Naive B cell (primary cell): ENCODE data around the gene KDM4B. TPM values are rescaled to one million over a fixed set of nuclear protein-coding genes. Genes with fewer than 3 reads are reported as not detected.

Source experiments
- ATAC-seq, 2 donors: fragments of 150-1000 bp; cut with Tn5 transposase; 2 replicates each; pipeline ENCODE4 v1.10.0; 2021; ENCODE audit warnings: low read depth in 2 of 2, mild to moderate bottlenecking in 2 of 2, moderate library complexity in 2 of 2
- DNase-seq: peaks from one replicate; pipeline ENCODE4 v3.0.0; 2022
- H3K27ac Mint-ChIP-seq, 6 donors: one replicate each; pipeline ENCODE4 v1.8.0; 2020 to 2022; ENCODE audit warnings: mild to moderate bottlenecking in 6 of 6, mixed read lengths in 6 of 6, moderate library complexity in 5 of 6, inconsistent platforms in 2 of 6
- H3K27me3 Mint-ChIP-seq, 3 donors: one replicate each; pipeline ENCODE4 v1.8.0; 2021 to 2022; ENCODE audit warnings: mixed read lengths in 3 of 3, mild to moderate bottlenecking in 1 of 3
- H3K36me3 Mint-ChIP-seq, 2 donors: one replicate each; pipeline ENCODE4 v1.8.0; 2020 to 2022; ENCODE audit warnings: mixed read lengths in 2 of 2, inconsistent platforms in 1 of 2, mild to moderate bottlenecking in 1 of 2
- H3K4me1 Mint-ChIP-seq, 3 donors: one replicate each; pipeline ENCODE4 v1.8.0; 2020 to 2022; ENCODE audit warnings: mixed read lengths in 3 of 3, inconsistent platforms in 1 of 3, mild to moderate bottlenecking in 1 of 3, moderate library complexity in 1 of 3
- H3K4me3 Mint-ChIP-seq, 8 donors: one replicate each; pipeline ENCODE4 v1.8.0; 2020 to 2022; ENCODE audit warnings: mild to moderate bottlenecking in 8 of 8, mixed read lengths in 8 of 8, moderate library complexity in 8 of 8, inconsistent platforms in 2 of 8
- H3K9me3 Mint-ChIP-seq, 7 donors: one replicate each; pipeline ENCODE4 v1.8.0; 2020 to 2022; ENCODE audit warnings: mixed read lengths in 7 of 7, mild to moderate bottlenecking in 5 of 7, inconsistent platforms in 2 of 7, moderate library complexity in 1 of 7
- polyA plus RNA-seq, 6 donors: library from polyadenylated mRNA; unstranded; fragments of 300-500 nt; fragmentation: Illumina TruSeq; gene quantifications; one replicate each; pipeline ENCODE4 v1.2.3, GENCODE V29; 2021; ENCODE audit warnings: low read depth in 6 of 6

KDM4B gene
- polyA plus RNA-seq, 6 donors from 2014 or later = 17.9 to 94.1 (median 50.8) TPM

GRCh38 chr19:5166262-5166661 is 197.3 kb downstream of the KDM4B start:
- no peak overlapping the region for H3K4me3 Mint-ChIP-seq
- peaks cover 0 to 9% (median 0%) of the 10 kb centered on the region in 3 donors for H3K4me1 Mint-ChIP-seq
- H3K27me3 Mint-ChIP-seq = peaks cover 0 to 10% (median 0%) of the 10 kb centered on the region in 3 donors
- H3K27ac Mint-ChIP-seq = peak overlapping the region in 1 of 6 donors; percentile 67
- ATAC-seq (no peak), DNase-seq (no peak)
- H3K36me3 Mint-ChIP-seq = peaks cover 0 to 10% of the 10 kb centered on the region in 2 donors
- peaks cover 0 to 9% (median 3%) of the 10 kb centered on the region in 7 donors for H3K9me3 Mint-ChIP-seq

GRCh38 chr19:5170329-5170745 is 201.4 kb downstream of the KDM4B start:
- H3K27ac Mint-ChIP-seq = peak overlapping the region in 2 of 6 donors; percentile 69 to 83
- DNase-seq = no peak
- peaks cover 0 to 9% (median 0%) of the 10 kb centered on the region in 3 donors for H3K4me1 Mint-ChIP-seq
- peak; percentile 40 to 46 for ATAC-seq
- H3K4me3 Mint-ChIP-seq = no peak overlapping the region
- H3K36me3 Mint-ChIP-seq = peaks cover 0 to 10% of the 10 kb centered on the region in 2 donors
- peaks cover 0 to 9% (median 3%) of the 10 kb centered on the region in 7 donors for H3K9me3 Mint-ChIP-seq
- H3K27me3 Mint-ChIP-seq = peaks cover 0 to 10% (median 0%) of the 10 kb centered on the region in 3 donors

GRCh38 chr19:5171711-5172110 is 202.8 kb downstream of the KDM4B start:
- Mint-ChIP-seq H3K27ac (peak overlapping the region in 3 of 6 donors; percentile 11 to 54 (median 20)), H3K36me3 (peaks cover 0 to 10% of the 10 kb centered on the region in 2 donors), H3K9me3 (peaks cover 0 to 9% (median 3%) of the 10 kb centered on the region in 7 donors), H3K4me1 (peaks cover 0 to 9% (median under 1%) of the 10 kb centered on the region in 3 donors), H3K4me3 (no peak overlapping the region), H3K27me3 (peaks cover 0 to 10% (median 0%) of the 10 kb centered on the region in 3 donors)
- ATAC-seq (no peak), DNase-seq (no peak)

GRCh38 chr19:5172859-5173630 is 204.1 kb downstream of the KDM4B start:
- DNase-seq (no peak), ATAC-seq (no peak)
- H3K27me3 Mint-ChIP-seq = peaks cover 0 to 10% (median 0%) of the 10 kb centered on the region in 3 donors
- no peak overlapping the region for H3K4me3 Mint-ChIP-seq
- H3K4me1 Mint-ChIP-seq = peaks cover 0 to 9% (median 1%) of the 10 kb centered on the region in 3 donors
- peaks cover 0 to 9% (median 3%) of the 10 kb centered on the region in 7 donors for H3K9me3 Mint-ChIP-seq
- H3K27ac Mint-ChIP-seq = peak overlapping the region in 1 of 6 donors; percentile 72
- peaks cover 0 to 10% of the 10 kb centered on the region in 2 donors for H3K36me3 Mint-ChIP-seq

- Mint-ChIP-seq H3K4me3 (no peak overlapping the region), H3K36me3 (peaks cover 0 to 10% of the 10 kb centered on the region in 2 donors), H3K9me3 (peaks cover 0 to 9% (median 3%) of the 10 kb centered on the region in 7 donors), H3K27ac (no peak overlapping the region), H3K4me1 (peaks cover 0 to 9% (median 1%) of the 10 kb centered on the region in 3 donors), H3K27me3 (peaks cover 0 to 10% (median 0%) of the 10 kb centered on the region in 3 donors)
- no peak for ATAC-seq
- DNase-seq = no peak
Observed at GRCh38 chr19:5173993-5174392, 205.1 kb downstream of the KDM4B start.

GRCh38 chr19:5177745-5178450 is 209.0 kb downstream of the KDM4B start:
- no peak overlapping the region for H3K4me3 Mint-ChIP-seq
- no peaks in the 10 kb centered on the region for H3K9me3 Mint-ChIP-seq
- peaks cover 0 to 1% (median 0%) of the 10 kb centered on the region in 3 donors for H3K4me1 Mint-ChIP-seq
- H3K36me3 Mint-ChIP-seq = no peaks in the 10 kb centered on the region
- peak overlapping the region in 1 of 6 donors; percentile 59 for H3K27ac Mint-ChIP-seq
- DNase-seq (no peak), ATAC-seq (no peak)
- H3K27me3 Mint-ChIP-seq = no peaks in the 10 kb centered on the region

- H3K27ac Mint-ChIP-seq = peak overlapping the region in 1 of 6 donors; percentile 24
- no peaks in the 10 kb centered on the region for H3K36me3 Mint-ChIP-seq
- H3K4me3 Mint-ChIP-seq = no peak overlapping the region
Observed at GRCh38 chr19:5178841-5179240, 209.9 kb downstream of the KDM4B start.

GRCh38 chr19:5179256-5179655 is 210.3 kb downstream of the KDM4B start:
- DNase-seq (no peak), ATAC-seq (no peak)
- no peaks in the 10 kb centered on the region for H3K36me3 Mint-ChIP-seq
- peak overlapping the region in 1 of 6 donors; percentile 24 for H3K27ac Mint-ChIP-seq
- H3K4me1 Mint-ChIP-seq = peaks cover 0 to 1% (median 0%) of the 10 kb centered on the region in 3 donors
- no peaks in the 10 kb centered on the region for H3K27me3 Mint-ChIP-seq
- H3K4me3 Mint-ChIP-seq = no peak overlapping the region
- no peaks in the 10 kb centered on the region for H3K9me3 Mint-ChIP-seq

More at GRCh38 chr19:5178841-5179240, 209.9 kb downstream of the KDM4B start:
- peaks cover 0 to 1% (median 0%) of the 10 kb centered on the region in 3 donors for H3K4me1 Mint-ChIP-seq
- DNase-seq (no peak), ATAC-seq (no peak)
- no peaks in the 10 kb centered on the region for H3K9me3 Mint-ChIP-seq
- H3K27me3 Mint-ChIP-seq = no peaks in the 10 kb centered on the region

GRCh38 chr19:5181329-5181728 is 212.4 kb downstream of the KDM4B start:
- Mint-ChIP-seq H3K27ac (no peak overlapping the region), H3K9me3 (no peaks in the 10 kb centered on the region), H3K27me3 (peaks cover 0 to 4% (median 0%) of the 10 kb centered on the region in 3 donors), H3K4me1 (peaks cover 0 to 1% (median 0%) of the 10 kb centered on the region in 3 donors), H3K36me3 (no peaks in the 10 kb centered on the region), H3K4me3 (no peak overlapping the region)
- ATAC-seq (no peak), DNase-seq (no peak)

- H3K36me3 Mint-ChIP-seq = no peaks in the 10 kb centered on the region
- no peak overlapping the region for H3K27ac Mint-ChIP-seq
- H3K9me3 Mint-ChIP-seq = no peaks in the 10 kb centered on the region
- H3K27me3 Mint-ChIP-seq = peaks cover 0 to 4% (median 0%) of the 10 kb centered on the region in 3 donors
- no peak overlapping the region for H3K4me3 Mint-ChIP-seq
- H3K4me1 Mint-ChIP-seq = no peaks in the 10 kb centered on the region
- DNase-seq (no peak), ATAC-seq (no peak)
Observed at GRCh38 chr19:5182751-5183150, 213.8 kb downstream of the KDM4B start.

- ATAC-seq (no peak), DNase-seq (no peak)
- H3K4me1 Mint-ChIP-seq = no peaks in the 10 kb centered on the region
- H3K9me3 Mint-ChIP-seq = no peaks in the 10 kb centered on the region
- H3K4me3 Mint-ChIP-seq = no peak overlapping the region
- H3K27ac Mint-ChIP-seq = no peak overlapping the region
- H3K27me3 Mint-ChIP-seq = peaks cover 4 to 5% (median 4%) of the 10 kb centered on the region in 3 donors
- H3K36me3 Mint-ChIP-seq = no peaks in the 10 kb centered on the region
Observed at GRCh38 chr19:5183616-5184015, 214.7 kb downstream of the KDM4B start.

- ATAC-seq (no peak), DNase-seq (no peak)
- Mint-ChIP-seq H3K9me3 (no peaks in the 10 kb centered on the region), H3K27me3 (peaks cover 4 to 14% (median 13%) of the 10 kb centered on the region in 3 donors), H3K27ac (no peak overlapping the region), H3K4me1 (peaks cover 0 to 6% (median 4%) of the 10 kb centered on the region in 3 donors), H3K36me3 (no peaks in the 10 kb centered on the region), H3K4me3 (no peak overlapping the region)
Observed at GRCh38 chr19:5184930-5185329, 216.0 kb downstream of the KDM4B start.

- peak overlapping the region in 2 of 6 donors; percentile 29 to 83 for H3K27ac Mint-ChIP-seq
- ATAC-seq = no peak
- peaks cover 4 to 14% (median 13%) of the 10 kb centered on the region in 3 donors for H3K27me3 Mint-ChIP-seq
- peaks cover 0 to 6% (median 4%) of the 10 kb centered on the region in 3 donors for H3K4me1 Mint-ChIP-seq
- no peak overlapping the region for H3K4me3 Mint-ChIP-seq
- DNase-seq = no peak
- H3K36me3 Mint-ChIP-seq = no peaks in the 10 kb centered on the region
- peaks cover 0 to 2% (median 0%) of the 10 kb centered on the region in 7 donors for H3K9me3 Mint-ChIP-seq
Observed at GRCh38 chr19:5186293-5187050, 217.6 kb downstream of the KDM4B start.
